Esophagus squamous epithelium (tissue), 5 donors: ENCODE data around the gene SYS1. TPM values are rescaled to one million over a fixed set of nuclear protein-coding genes. Genes with fewer than 3 reads are reported as not detected.

Experiments
- DNase-seq: peaks from one replicate; lab custom pipeline; 2025; lab: John Stamatoyannopoulos, UW
- H3K27ac ChIP-seq, 4 donors: fragments of 200-600 bp; sonication (generic); one replicate each; pipeline ENCODE4 v1.5.1; 2016 to 2019; ENCODE audit warnings: mild to moderate bottlenecking in 1 of 4
- H3K27me3 ChIP-seq, 4 donors: fragments of 200-600 bp; sonication (generic); 1 replicate in 3 of 4; 2 replicates in 1 of 4; pipeline versions ENCODE4 v1.5.1 to v1.6.0; 2017 to 2021; ENCODE audit warnings: antibody characterized with exemption in 1 of 4
- H3K36me3 ChIP-seq, 3 donors: fragments of 200-600 bp; sonication (generic); one replicate each; pipeline ENCODE4 v1.5.1; 2016 to 2019
- H3K4me1 ChIP-seq, 3 donors: fragments of 200-600 bp; sonication (generic); one replicate each; pipeline ENCODE4 v1.5.1; 2017 to 2019
- H3K4me3 ChIP-seq, 4 donors: fragments of 200-600 bp; sonication (generic); 1 replicate in 3 of 4; 2 replicates in 1 of 4; pipeline ENCODE4 v1.5.1; 2016 to 2019; ENCODE audit warnings: mild to moderate bottlenecking in 2 of 4, moderate library complexity in 1 of 4
- H3K9me3 ChIP-seq, 3 donors: fragments of 200-600 bp; sonication (generic); one replicate each; pipeline ENCODE4 v1.5.1; 2016 to 2019
- POLR2A ChIP-seq, 4 donors: fragments of 450-650 bp; IDR thresholded peaks; one replicate each; pipeline ENCODE4 v1.6.1; 2017; ENCODE audit warnings: antibody characterized with exemption in 4 of 4, mild to moderate bottlenecking in 4 of 4, moderate library complexity in 3 of 4
- WGBS, 2 donors: methylation state at CpG; one replicate each; pipeline ENCODE4 v1.1.5; 2018; 5-methylcytosine and 5-hydroxymethylcytosine counted together
- intact Hi-C: fragments of 100-400 bp; cut with DNase I; formaldehyde crosslinking; loops from one replicate; pipeline ENCODE4 v1.15.0; 2022
- total RNA-seq, 4 donors: library from RNA; depleted of rRNA; stranded (reverse); fragments of >200 nt; gene quantifications; one replicate each; pipeline ENCODE4 v1.1.0, GENCODE V29; 2016
- TF ChIP-seq, protein P1 (sequence below), 6 experiments: fragments of 450-650 bp in 4 of 6; fragments of 200-600 bp in 2 of 6; sonication (generic) in 2 of 6; IDR thresholded peaks; one replicate each; pipeline ENCODE4 v1.5.1; 2016 to 2019; ENCODE audit warnings: antibody characterized with exemption in 6 of 6, mild to moderate bottlenecking in 4 of 6, moderate library complexity in 4 of 6
- donor health status: DM: yes; HTN: yes; CAD: no.

The SYS1 gene
- total RNA-seq, 4 donors from 2014 or later, result 22.3 to 32.4 (median 27.0) TPM

DNA sequence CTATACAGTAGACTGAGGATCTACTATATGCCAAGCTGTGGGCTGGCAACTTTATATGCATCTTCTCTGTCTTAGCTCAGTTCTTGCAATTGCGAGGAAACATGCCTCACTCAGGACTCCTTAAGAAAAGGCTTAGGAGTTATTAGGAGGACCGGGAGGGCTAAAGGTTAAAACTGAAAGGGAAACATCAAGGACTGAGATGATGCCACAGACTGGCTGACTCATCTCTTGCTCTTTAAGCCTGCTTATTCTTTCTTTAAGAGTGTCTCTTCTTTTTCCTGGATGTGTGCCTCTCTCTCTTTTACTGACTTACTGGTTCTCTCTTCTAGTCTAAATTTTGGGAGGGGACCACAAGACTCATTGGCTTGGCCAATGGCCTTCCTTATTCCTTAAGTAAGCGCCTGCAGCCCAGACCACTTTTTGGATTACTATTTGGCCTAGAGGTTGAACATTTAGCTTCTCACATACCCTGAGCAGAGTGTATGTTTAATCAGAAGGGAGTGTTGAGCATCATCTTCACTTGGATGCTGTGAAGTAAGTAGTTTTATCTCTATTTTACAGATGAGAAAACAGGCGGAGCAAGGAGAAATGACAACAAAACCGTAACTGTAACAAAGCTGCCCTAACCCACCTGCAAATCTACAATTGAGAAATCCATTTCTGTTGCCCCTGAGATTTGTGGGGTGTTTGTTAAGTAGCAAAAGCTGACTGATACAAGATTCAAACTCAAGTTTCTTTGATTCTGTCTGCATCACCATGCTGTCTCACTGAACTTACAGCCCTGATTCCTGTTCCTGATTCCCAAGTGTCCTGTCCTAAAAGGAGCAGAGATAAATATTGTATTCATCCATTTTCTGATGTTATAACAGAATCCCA lies 7.5 kb upstream of the SYS1 start:
- no peak for DNase-seq

DNA sequence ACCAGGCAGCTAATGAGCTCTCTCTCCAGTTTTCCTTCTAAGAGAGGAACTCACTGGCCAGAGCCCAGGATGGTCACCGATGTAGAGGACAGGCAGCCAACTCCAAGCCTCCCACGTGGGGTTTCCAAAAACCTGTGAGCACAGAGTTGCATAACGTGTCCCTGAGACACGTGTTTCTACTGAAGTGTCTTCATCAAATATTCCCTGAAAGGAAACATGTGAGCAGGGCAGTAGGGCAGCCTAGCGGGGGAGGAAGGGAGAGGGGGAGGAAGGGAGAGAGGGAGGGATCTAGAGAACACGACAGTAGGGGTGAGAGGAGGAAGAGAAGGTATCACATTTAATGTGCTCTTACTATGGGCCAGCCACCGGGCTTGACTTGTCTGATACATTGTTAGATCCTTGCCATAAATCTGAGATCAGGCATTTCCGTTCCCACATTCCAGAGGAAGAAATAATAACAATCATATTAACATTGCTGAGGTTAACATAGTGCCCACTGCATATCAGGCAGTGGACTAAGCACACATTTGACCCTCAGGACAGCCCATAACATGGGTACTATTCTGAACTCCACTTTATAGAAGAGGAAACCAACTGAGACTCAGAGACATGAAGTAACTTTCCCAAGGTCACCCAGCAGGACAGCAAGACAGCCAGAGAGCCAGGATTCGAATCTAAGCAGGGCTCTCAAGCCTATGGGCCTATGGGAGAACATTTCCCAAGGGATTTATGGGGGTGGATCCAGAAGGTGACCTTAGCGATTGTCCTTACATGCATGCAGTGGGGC lies 4.5 kb upstream of the SYS1 start:
- no peak overlapping the region for H3K4me3 ChIP-seq
- intact Hi-C loops, result no loop called here
- H3K9me3 ChIP-seq, result no peaks in the 10 kb centered on the region
- no peak for DNase-seq
- 20 to 38% methylated on average over 10 of the region's 10 CpGs for WGBS, 2 donors
- peak in 1 of 4 donors; percentile 10 for TF ChIP-seq POLR2A (IDR thresholded peaks at IDR 0.05)
- TF ChIP-seq, protein P1, sequence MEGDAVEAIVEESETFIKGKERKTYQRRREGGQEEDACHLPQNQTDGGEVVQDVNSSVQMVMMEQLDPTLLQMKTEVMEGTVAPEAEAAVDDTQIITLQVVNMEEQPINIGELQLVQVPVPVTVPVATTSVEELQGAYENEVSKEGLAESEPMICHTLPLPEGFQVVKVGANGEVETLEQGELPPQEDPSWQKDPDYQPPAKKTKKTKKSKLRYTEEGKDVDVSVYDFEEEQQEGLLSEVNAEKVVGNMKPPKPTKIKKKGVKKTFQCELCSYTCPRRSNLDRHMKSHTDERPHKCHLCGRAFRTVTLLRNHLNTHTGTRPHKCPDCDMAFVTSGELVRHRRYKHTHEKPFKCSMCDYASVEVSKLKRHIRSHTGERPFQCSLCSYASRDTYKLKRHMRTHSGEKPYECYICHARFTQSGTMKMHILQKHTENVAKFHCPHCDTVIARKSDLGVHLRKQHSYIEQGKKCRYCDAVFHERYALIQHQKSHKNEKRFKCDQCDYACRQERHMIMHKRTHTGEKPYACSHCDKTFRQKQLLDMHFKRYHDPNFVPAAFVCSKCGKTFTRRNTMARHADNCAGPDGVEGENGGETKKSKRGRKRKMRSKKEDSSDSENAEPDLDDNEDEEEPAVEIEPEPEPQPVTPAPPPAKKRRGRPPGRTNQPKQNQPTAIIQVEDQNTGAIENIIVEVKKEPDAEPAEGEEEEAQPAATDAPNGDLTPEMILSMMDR (IDR thresholded peaks at IDR 0.05), result no peak
- peaks cover 29 to 67% (median 47%) of the 10 kb centered on the region in 3 donors for H3K4me1 ChIP-seq
- peak overlapping the region; percentile 59 to 95 (median 86) for H3K27ac ChIP-seq
- H3K36me3 ChIP-seq, result no peaks in the 10 kb centered on the region
- no peaks in the 10 kb centered on the region for H3K27me3 ChIP-seq

More for the DNA sequence above, 7.5 kb upstream of the SYS1 start:
- 37 to 53% methylated on average over 5 of the region's 5 CpGs for WGBS, 2 donors
- Histone ChIP-seq H3K27me3 (no peaks in the 10 kb centered on the region), H3K4me3 (no peak overlapping the region), H3K27ac (peak overlapping the region; percentile 35 to 73 (median 50)), H3K4me1 (peaks cover 23 to 57% (median 42%) of the 10 kb centered on the region in 3 donors), H3K9me3 (no peaks in the 10 kb centered on the region), H3K36me3 (no peaks in the 10 kb centered on the region)
- intact Hi-C loops, result no loop called here
- no peak for TF ChIP-seq POLR2A (IDR thresholded peaks at IDR 0.05)
- TF ChIP-seq, protein P1 (IDR thresholded peaks at IDR 0.05), result no peak

DNA sequence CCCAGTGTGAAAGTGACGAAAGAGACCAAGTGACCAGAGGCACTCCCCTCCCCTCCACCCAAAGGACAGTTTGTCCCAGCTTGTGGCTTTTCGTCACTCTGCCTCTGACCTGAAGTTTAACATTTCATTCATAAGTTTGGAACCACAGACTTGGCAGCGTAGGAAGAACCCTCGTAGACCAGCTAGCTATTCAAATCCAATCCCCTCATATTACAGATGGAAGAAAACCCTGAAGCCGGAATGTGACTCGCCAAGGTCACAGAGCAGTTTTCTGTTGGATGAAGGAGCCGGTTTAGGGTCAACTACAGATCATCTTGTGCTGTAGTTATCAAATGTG lies 3.9 kb upstream of the SYS1 start:
- Histone ChIP-seq H3K36me3 (no peaks in the 10 kb centered on the region), H3K27me3 (no peaks in the 10 kb centered on the region), H3K9me3 (no peaks in the 10 kb centered on the region), H3K27ac (peak overlapping the region; percentile 59 to 95 (median 86)), H3K4me3 (no peak overlapping the region), H3K4me1 (peaks cover 35 to 73% (median 52%) of the 10 kb centered on the region in 3 donors)
- no peak for DNase-seq
- intact Hi-C loops, result no loop called here
- 48 to 74% methylated on average over 7 of the region's 7 CpGs for WGBS, 2 donors
- no peak for TF ChIP-seq POLR2A (IDR thresholded peaks at IDR 0.05)
- TF ChIP-seq, protein P1 (IDR thresholded peaks at IDR 0.05), result no peak

DNA sequence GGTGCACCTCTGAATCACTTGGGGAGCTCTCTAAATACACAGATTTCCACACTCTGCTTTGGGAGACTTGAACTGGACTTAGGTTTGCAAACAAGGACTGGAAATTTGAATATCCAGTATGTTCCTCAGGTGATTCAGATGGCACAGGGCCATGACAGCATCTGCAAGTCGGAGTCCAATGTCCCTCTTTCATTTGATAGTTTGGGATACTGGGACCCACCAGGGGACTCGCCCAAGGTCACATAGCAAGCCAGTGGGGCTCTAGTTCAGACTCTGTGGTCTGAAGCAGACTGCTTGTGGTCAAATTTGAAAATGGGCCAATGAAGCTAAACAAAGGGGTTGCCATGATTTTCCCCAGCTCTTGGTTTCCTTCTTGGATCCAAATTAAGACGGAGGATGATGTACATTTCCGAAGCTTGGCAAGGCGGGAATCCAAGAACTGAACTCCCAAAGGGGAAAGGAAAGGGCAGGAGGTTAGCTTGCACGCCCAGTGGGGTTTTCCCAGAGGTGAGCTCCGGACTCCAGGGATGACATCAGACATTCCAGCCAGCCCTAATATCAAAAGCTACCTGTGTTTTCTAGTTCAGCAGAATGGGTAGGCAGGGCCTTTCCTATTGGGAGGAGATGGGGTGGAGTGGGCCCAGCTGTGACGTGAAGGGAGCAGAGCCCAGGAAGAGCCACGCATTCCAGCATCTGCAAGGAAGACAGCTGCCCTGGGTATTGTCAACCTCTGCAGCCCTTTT lies 3.4 kb upstream of the SYS1 start:
- Histone ChIP-seq H3K9me3 (no peaks in the 10 kb centered on the region), H3K4me1 (peaks cover 36 to 78% (median 55%) of the 10 kb centered on the region in 3 donors), H3K27me3 (no peaks in the 10 kb centered on the region), H3K4me3 (no peak overlapping the region), H3K27ac (peak overlapping the region; percentile 59 to 95 (median 86)), H3K36me3 (no peaks in the 10 kb centered on the region)
- WGBS, 2 donors, result 39% methylated on average over 8 to 9 of the region's 9 CpGs
- intact Hi-C loops, result no loop called here
- TF ChIP-seq POLR2A (IDR thresholded peaks at IDR 0.05), result no peak
- TF ChIP-seq, protein P1 (IDR thresholded peaks at IDR 0.05), result no peak
- no peak for DNase-seq
